HepG2 (cell line): ENCODE measurements around the gene FAM131A. TPM values are rescaled to one million over a fixed set of nuclear protein-coding genes. Genes with fewer than 3 reads are reported as not detected.

Experiments
- ATF4 ChIP-seq, 2 experiments: fragments of 450-650 bp in 1 of 2; sonication (generic) in 1 of 2; formaldehyde crosslinking; IDR thresholded peaks; 2 replicates each; pipeline versions ENCODE4 v1.5.0 to v1.8.0; 2020 to 2022; ENCODE audit warnings: mild to moderate bottlenecking in 1 of 2, missing genetic modification reagents in 1 of 2
- CEBPZ ChIP-seq: IDR thresholded peaks from 2 replicates; pipeline ENCODE4 v1.6.1; 2012; ENCODE audit warnings: low read length, improper control_type of control experiment
- GTF2F1 ChIP-seq: fragments of 150-350 bp; IDR thresholded peaks from 2 replicates; pipeline ENCODE4 v1.6.1; 2014; ENCODE audit warnings: low read length
- JUND ChIP-seq: sonication (generic); formaldehyde crosslinking; IDR thresholded peaks from 2 replicates; pipeline ENCODE4 v1.8.0; 2022; ENCODE audit warnings: mild to moderate bottlenecking, missing genetic modification reagents
- REST ChIP-seq, 2 experiments: IDR thresholded peaks; 2 replicates each; pipeline ENCODE4 v1.6.1; 2011 to 2012; ENCODE audit warnings: low read length in 2 of 2, borderline replicate concordance in 1 of 2, low read depth in 1 of 2, mild to moderate bottlenecking in 1 of 2, moderate library complexity in 1 of 2
- SP1 ChIP-seq, 2 experiments: fragments of 450-650 bp in 1 of 2; sonication (generic) in 1 of 2; formaldehyde crosslinking in 1 of 2; IDR thresholded peaks; 2 replicates each; pipeline versions ENCODE4 v1.4.0 to v1.6.1; 2016 to 2020; ENCODE audit warnings: missing genetic modification reagents in 1 of 2
- TAF1 ChIP-seq: sonication (generic); formaldehyde crosslinking; IDR thresholded peaks from 2 replicates; pipeline ENCODE4 v1.4.0; 2020; ENCODE audit warnings: missing genetic modification reagents
- TARDBP ChIP-seq: sonication (generic); formaldehyde crosslinking; IDR thresholded peaks from 2 replicates; pipeline ENCODE4 v1.8.0; 2022; ENCODE audit warnings: mild to moderate bottlenecking, missing genetic modification reagents
- YEATS2 ChIP-seq: sonication (generic); formaldehyde crosslinking; IDR thresholded peaks from 2 replicates; pipeline ENCODE4 v1.4.0; 2020; ENCODE audit warnings: missing genetic modification reagents, borderline replicate concordance
- YEATS4 ChIP-seq: sonication (generic); formaldehyde crosslinking; IDR thresholded peaks from 2 replicates; pipeline ENCODE4 v1.4.0; 2020; ENCODE audit warnings: missing genetic modification reagents, borderline replicate concordance
- ZBTB7A ChIP-seq: sonication (generic); formaldehyde crosslinking; IDR thresholded peaks from 2 replicates; pipeline ENCODE4 v1.8.0; 2022; ENCODE audit warnings: mild to moderate bottlenecking, missing genetic modification reagents
- ZNF446 ChIP-seq: sonication (generic); formaldehyde crosslinking; IDR thresholded peaks from 2 replicates; pipeline ENCODE4 v1.5.0; 2020; ENCODE audit warnings: mild to moderate bottlenecking, missing genetic modification reagents
- ZNF670 ChIP-seq: sonication (generic); formaldehyde crosslinking; IDR thresholded peaks from 2 replicates; pipeline ENCODE4 v1.8.0; 2022; ENCODE audit warnings: mild to moderate bottlenecking, missing genetic modification reagents, borderline replicate concordance
- polyA plus RNA-seq, 8 experiments: library from polyadenylated mRNA; depleted of rRNA in 3 of 8; stranded (reverse) in 7 of 8; unstranded in 1 of 8; fragments of >200 nt; fragmentation: Illumina TruSeq in 4 of 8; extraction: Trizol in 4 of 8; gene quantifications; 2 replicates each; pipeline versions ENCODE4 v1.2.1 to v1.2.3, GENCODE V29; 2011 to 2016; ENCODE audit warnings: low read depth in 4 of 8, missing spikeins in 1 of 8, mixed read lengths in 1 of 8; ENCODE audit not compliant: insufficient read depth in 1 of 8
- total RNA-seq, 5 experiments: library from RNA; depleted of rRNA; stranded (reverse); fragments of >200 nt; fragmentation: Illumina TruSeq; extraction: Trizol; gene quantifications; 2 replicates each; pipeline ENCODE4 v1.2.3, GENCODE V29; 2016; ENCODE audit warnings: low read depth in 1 of 5

The FAM131A gene
- total and polyA plus RNA-seq, 2 of the 13 experiments (the other 11 are each of a cell fraction or from before 2014, with no cell fraction given), result 9.2 to 9.3 TPM

GRCh38 chr3:184314363-184314699 lies 23.1 kb upstream of the FAM131A start, which contains the start of gene EIF4G1 (continued):
- TF ChIP-seq REST (IDR thresholded peaks at IDR 0.05; ENCODE audit: borderline replicate concordance in 1 of 2, low read depth in 1 of 2, low read length in 2 of 2), result peak in 1 of 2 experiments; percentile 41; a peak in 1 of 4 replicates
- 0 out of 2 replicates have a peak, but pooled peaks have one; percentile 56 for TF ChIP-seq YEATS2
- peak; percentile 38; the same call in 1 of the 2 replicates for TF ChIP-seq TAF1
- TF ChIP-seq ATF4 (CRISPR knock-in tag; IDR thresholded peaks at IDR 0.05), result 0 out of 4 replicates have a peak, but pooled peaks of 1 of the 2 experiments have one; percentile 29
- TF ChIP-seq TARDBP, result 0 out of 2 replicates have a peak, but pooled peaks have one; percentile 42
- TF ChIP-seq SP1 (IDR thresholded peaks at IDR 0.05), result no peak
- peak; percentile 80 for TF ChIP-seq SP1 (CRISPR knock-in tag; IDR thresholded peaks at IDR 0.05)
- TF ChIP-seq GTF2F1, result 0 out of 2 replicates have a peak, but pooled peaks have one; percentile 20
- peak; percentile 74 for TF ChIP-seq YEATS4
- no peak for TF ChIP-seq ZNF670 (CRISPR knock-in tag)
- TF ChIP-seq ZNF446, result no peak
- no peak for TF ChIP-seq CEBPZ
- TF ChIP-seq ZBTB7A, result no peak
- TF ChIP-seq JUND (CRISPR knock-in tag), result no peak
